Lower lobe of right lung (tissue), 2 donors: ENCODE measurements around the gene MRPL38. TPM values are rescaled to one million over a fixed set of nuclear protein-coding genes. Genes with fewer than 3 reads are reported as not detected.

Experiments
- ATAC-seq, 2 donors: fragments of 200-7000 bp; cut with Tn5 transposase; one replicate each; pipeline ENCODE4 v1.9.1; 2020 to 2022; ENCODE audit warnings: mild to moderate bottlenecking in 2 of 2, moderate library complexity in 2 of 2
- DNase-seq: peaks from one replicate; pipeline ENCODE4 v3.0.0-alpha.2; 2020
- H3K27ac ChIP-seq: fragments of 200-600 bp; one replicate; pipeline ENCODE4 v1.8.0; 2022
- H3K27me3 ChIP-seq: fragments of 200-600 bp; one replicate; pipeline ENCODE4 v1.8.0; 2022; ENCODE audit warnings: low read depth
- H3K36me3 ChIP-seq: fragments of 200-600 bp; one replicate; pipeline ENCODE4 v1.8.0; 2022; ENCODE audit warnings: mild to moderate bottlenecking
- H3K4me1 ChIP-seq: fragments of 200-600 bp; one replicate; pipeline ENCODE4 v1.8.0; 2022
- H3K4me3 ChIP-seq: fragments of 200-600 bp; one replicate; pipeline ENCODE4 v1.8.0; 2022; ENCODE audit warnings: mild to moderate bottlenecking
- H3K9me3 ChIP-seq: fragments of 200-600 bp; one replicate; pipeline ENCODE4 v1.8.0; 2022
- CTCF ChIP-seq: fragments of 200-600 bp; IDR thresholded peaks from one replicate; pipeline ENCODE4 v1.8.0; 2022; ENCODE audit warnings: antibody characterized with exemption, mild to moderate bottlenecking
- intact Hi-C: fragments of 100-400 bp; cut with DNase I; formaldehyde crosslinking; loops from one replicate; pipeline ENCODE4 v1.11.0; 2022
- total RNA-seq: library from RNA; stranded (reverse); fragmentation: NEBNext Ultra II Directional; extraction: Animal tissue kit (Norgen Biotek cat#: 25700); gene quantifications from one replicate; pipeline ENCODE4 v1.2.1, GENCODE V29; 2021
- donor health status: DM: no; HTN: yes; CAD: no; lungs with severe emphysema.

The MRPL38 gene
- total RNA-seq, 1 donor from 2014 or later, result 68.9 TPM

- Histone ChIP-seq H3K27ac (no peak overlapping the region), H3K4me1 (no peaks in the 10 kb centered on the region), H3K9me3 (no peaks in the 10 kb centered on the region), H3K4me3 (no peak overlapping the region), H3K27me3 (no peaks in the 10 kb centered on the region), H3K36me3 (no peaks in the 10 kb centered on the region)
- TF ChIP-seq CTCF, result no peak
- intact Hi-C loops, result no loop called here
- ATAC-seq, result no peak
- no peak for DNase-seq
These were observed 28.2 kb upstream of the MRPL38 start for GRCh38 chr17:75932852-75933251.

GRCh38 chr17:75931062-75931461 lies 26.4 kb upstream of the MRPL38 start:
- DNase-seq (no peak), ATAC-seq (no peak)
- H3K9me3 ChIP-seq, result no peaks in the 10 kb centered on the region
- H3K36me3 ChIP-seq, result peaks cover 4% of the 10 kb centered on the region
- H3K27me3 ChIP-seq, result no peaks in the 10 kb centered on the region
- no peak overlapping the region for H3K27ac ChIP-seq
- H3K4me1 ChIP-seq, result peaks cover 8% of the 10 kb centered on the region
- intact Hi-C loops, result no loop called here
- TF ChIP-seq CTCF, result no peak
- no peak overlapping the region for H3K4me3 ChIP-seq

- intact Hi-C loops, result no loop called here
- Histone ChIP-seq H3K27me3 (no peaks in the 10 kb centered on the region), H3K27ac (peak overlapping the region; percentile 4), H3K9me3 (no peaks in the 10 kb centered on the region), H3K4me1 (peaks cover 8% of the 10 kb centered on the region), H3K4me3 (no peak overlapping the region), H3K36me3 (peaks cover 13% of the 10 kb centered on the region)
- TF ChIP-seq CTCF, result peak; percentile 52
- DNase-seq (peak; percentile 71), ATAC-seq (peak; percentile 82 to 86)
These were observed 22.7 kb upstream of the MRPL38 start for GRCh38 chr17:75927286-75927922.

GRCh38 chr17:75926456-75926855 lies 21.8 kb upstream of the MRPL38 start:
- intact Hi-C loops, result no loop called here
- TF ChIP-seq CTCF, result no peak
- DNase-seq (no peak), ATAC-seq (no peak)
- H3K9me3 ChIP-seq, result no peaks in the 10 kb centered on the region
- H3K36me3 ChIP-seq, result peaks cover 13% of the 10 kb centered on the region
- no peak overlapping the region for H3K27ac ChIP-seq
- peaks cover 8% of the 10 kb centered on the region for H3K4me1 ChIP-seq
- H3K4me3 ChIP-seq, result no peak overlapping the region
- no peaks in the 10 kb centered on the region for H3K27me3 ChIP-seq

- no peak for DNase-seq
- peaks cover 13% of the 10 kb centered on the region for H3K36me3 ChIP-seq
- H3K27me3 ChIP-seq, result no peaks in the 10 kb centered on the region
- H3K27ac ChIP-seq, result no peak overlapping the region
- no peak for TF ChIP-seq CTCF
- no peaks in the 10 kb centered on the region for H3K9me3 ChIP-seq
- H3K4me1 ChIP-seq, result peaks cover 8% of the 10 kb centered on the region
- intact Hi-C loops, result no loop called here
- H3K4me3 ChIP-seq, result no peak overlapping the region
- ATAC-seq, result no peak
These were observed 21.2 kb upstream of the MRPL38 start for GRCh38 chr17:75925912-75926311.
